ENCODE data around the gene DSTYK. TPM values are rescaled to one million over a fixed set of nuclear protein-coding genes. Genes with fewer than 3 reads are reported as not detected.

Gene DSTYK
- polyA plus RNA-seq, 1 donor from 2014 or later = 12.1 TPM

DNA sequence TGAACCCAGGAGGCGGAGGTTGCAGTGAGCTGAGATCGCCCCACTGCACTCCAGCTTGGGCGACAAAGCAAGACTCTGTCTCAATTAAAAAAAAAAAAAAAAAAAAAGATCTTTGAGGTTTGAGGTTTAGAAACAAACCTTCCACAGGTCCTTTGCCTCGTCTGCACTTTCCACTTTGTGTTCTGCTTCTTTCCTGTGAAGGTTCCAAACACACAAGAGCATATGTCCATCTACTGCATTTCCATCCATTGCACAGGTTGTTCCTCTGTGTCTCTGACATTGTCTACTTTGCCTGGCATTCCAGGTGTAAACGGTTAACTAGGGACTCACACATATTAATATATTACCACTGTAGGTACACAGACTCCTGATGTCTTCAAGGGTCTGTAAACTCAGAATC lies 40.1 kb downstream of the DSTYK start:
- Histone ChIP-seq H3K27ac (ENCODE audit: low read length) (no peak overlapping the region), H3K36me3 (ENCODE audit: insufficient read depth, low read length) (peaks cover 5% of the 10 kb centered on the region), H3K4me3 (ENCODE audit: low read length) (no peak overlapping the region), H4K20me1 (ENCODE audit: insufficient read depth) (no peaks in the 10 kb centered on the region), H3F3A (ENCODE audit: insufficient read depth, low read length, poor library complexity, severe bottlenecking) (no peaks in the 10 kb centered on the region), H3K9me2 (ENCODE audit: insufficient read depth, low read length) (no peaks in the 10 kb centered on the region), H3K79me2 (replicated peaks; ENCODE audit: insufficient read depth, low read length) (no peaks in the 10 kb centered on the region), H3K9me3 (ENCODE audit: low read length) (no peaks in the 10 kb centered on the region), H2AFZ (ENCODE audit: low read depth, low read length) (no peak overlapping the region), H3K9ac (ENCODE audit: low read length) (no peak overlapping the region), H3K4me2 (ENCODE audit: low read length) (no peak overlapping the region), H3K27me3 (ENCODE audit: insufficient read depth, low read depth, low read length) (no peaks in the 10 kb centered on the region)
- TF ChIP-seq SMC3 (conservative IDR thresholded peaks at IDR 0.05; ENCODE audit: poor library complexity) (no peak), RAD21 (conservative IDR thresholded peaks at IDR 0.05) (no peak), EZH2 (IDR thresholded peaks at IDR 0.05; ENCODE audit: borderline replicate concordance, insufficient read depth, low read length, poor library complexity, severe bottlenecking) (no peak), EP300 (conservative IDR thresholded peaks at IDR 0.05; ENCODE audit: poor library complexity, severe bottlenecking) (no peak)
- TF ChIP-seq, protein P1, sequence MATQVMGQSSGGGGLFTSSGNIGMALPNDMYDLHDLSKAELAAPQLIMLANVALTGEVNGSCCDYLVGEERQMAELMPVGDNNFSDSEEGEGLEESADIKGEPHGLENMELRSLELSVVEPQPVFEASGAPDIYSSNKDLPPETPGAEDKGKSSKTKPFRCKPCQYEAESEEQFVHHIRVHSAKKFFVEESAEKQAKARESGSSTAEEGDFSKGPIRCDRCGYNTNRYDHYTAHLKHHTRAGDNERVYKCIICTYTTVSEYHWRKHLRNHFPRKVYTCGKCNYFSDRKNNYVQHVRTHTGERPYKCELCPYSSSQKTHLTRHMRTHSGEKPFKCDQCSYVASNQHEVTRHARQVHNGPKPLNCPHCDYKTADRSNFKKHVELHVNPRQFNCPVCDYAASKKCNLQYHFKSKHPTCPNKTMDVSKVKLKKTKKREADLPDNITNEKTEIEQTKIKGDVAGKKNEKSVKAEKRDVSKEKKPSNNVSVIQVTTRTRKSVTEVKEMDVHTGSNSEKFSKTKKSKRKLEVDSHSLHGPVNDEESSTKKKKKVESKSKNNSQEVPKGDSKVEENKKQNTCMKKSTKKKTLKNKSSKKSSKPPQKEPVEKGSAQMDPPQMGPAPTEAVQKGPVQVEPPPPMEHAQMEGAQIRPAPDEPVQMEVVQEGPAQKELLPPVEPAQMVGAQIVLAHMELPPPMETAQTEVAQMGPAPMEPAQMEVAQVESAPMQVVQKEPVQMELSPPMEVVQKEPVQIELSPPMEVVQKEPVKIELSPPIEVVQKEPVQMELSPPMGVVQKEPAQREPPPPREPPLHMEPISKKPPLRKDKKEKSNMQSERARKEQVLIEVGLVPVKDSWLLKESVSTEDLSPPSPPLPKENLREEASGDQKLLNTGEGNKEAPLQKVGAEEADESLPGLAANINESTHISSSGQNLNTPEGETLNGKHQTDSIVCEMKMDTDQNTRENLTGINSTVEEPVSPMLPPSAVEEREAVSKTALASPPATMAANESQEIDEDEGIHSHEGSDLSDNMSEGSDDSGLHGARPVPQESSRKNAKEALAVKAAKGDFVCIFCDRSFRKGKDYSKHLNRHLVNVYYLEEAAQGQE (IDR thresholded peaks at IDR 0.05; ENCODE audit: borderline replicate concordance) = no peak

DNA sequence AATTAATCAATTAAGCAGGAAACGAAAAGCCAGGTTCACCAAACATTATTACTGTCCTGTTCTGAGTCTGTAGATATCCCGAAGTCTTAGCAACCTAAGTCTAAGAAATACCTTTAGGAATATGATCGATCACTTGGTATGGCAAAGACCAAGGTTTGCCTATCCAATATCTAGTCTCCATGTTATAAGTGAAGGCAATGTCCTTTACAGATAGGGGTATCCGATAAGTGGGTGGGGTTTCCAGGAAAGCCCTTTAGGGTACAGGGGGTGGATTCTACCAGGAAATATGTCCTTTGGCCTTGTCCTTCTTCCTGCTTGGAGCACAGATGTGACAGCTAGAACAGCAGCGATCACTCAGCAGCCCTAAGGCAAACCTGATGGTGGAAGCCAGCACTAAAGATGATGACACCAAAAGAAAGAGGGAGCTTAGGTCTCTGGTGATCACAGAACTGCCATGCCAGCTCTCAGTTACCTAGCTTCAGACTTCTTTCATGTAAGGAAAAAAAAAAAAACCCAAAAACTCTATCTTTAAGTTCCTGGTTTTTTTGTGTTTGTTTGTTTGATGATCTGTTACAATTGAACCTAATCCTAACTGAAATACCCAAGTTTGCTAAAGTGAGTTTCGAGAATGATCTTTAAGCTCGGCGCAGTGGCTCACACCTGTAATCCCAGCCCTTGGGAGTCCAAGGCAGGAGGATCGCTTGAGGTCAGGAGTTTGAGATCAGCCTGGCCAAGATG lies 40.8 kb downstream of the DSTYK start:
- H2AFZ ChIP-seq (ENCODE audit: low read depth, low read length) = no peak overlapping the region
- TF ChIP-seq TAF1 (IDR thresholded peaks at IDR 0.05; ENCODE audit: low read depth) = no peak
- no peaks in the 10 kb centered on the region for H3F3A ChIP-seq (ENCODE audit: insufficient read depth, low read length, poor library complexity, severe bottlenecking)
- H3K36me3 ChIP-seq (ENCODE audit: insufficient read depth, low read length) = peaks cover 5% of the 10 kb centered on the region
- no peak overlapping the region for H3K27ac ChIP-seq (ENCODE audit: low read length)
- no peaks in the 10 kb centered on the region for H3K79me2 ChIP-seq (replicated peaks; ENCODE audit: insufficient read depth, low read length)
- no peaks in the 10 kb centered on the region for H3K9me3 ChIP-seq (ENCODE audit: low read length)
- no peak overlapping the region for H3K9ac ChIP-seq (ENCODE audit: low read length)
- H3K4me2 ChIP-seq (ENCODE audit: low read length) = no peak overlapping the region
- H3K9me2 ChIP-seq (ENCODE audit: insufficient read depth, low read length) = no peaks in the 10 kb centered on the region
- H3K27me3 ChIP-seq (ENCODE audit: insufficient read depth, low read depth, low read length) = no peaks in the 10 kb centered on the region
- H3K4me3 ChIP-seq (ENCODE audit: low read length) = no peak overlapping the region
- no peaks in the 10 kb centered on the region for H4K20me1 ChIP-seq (ENCODE audit: insufficient read depth)

DNA sequence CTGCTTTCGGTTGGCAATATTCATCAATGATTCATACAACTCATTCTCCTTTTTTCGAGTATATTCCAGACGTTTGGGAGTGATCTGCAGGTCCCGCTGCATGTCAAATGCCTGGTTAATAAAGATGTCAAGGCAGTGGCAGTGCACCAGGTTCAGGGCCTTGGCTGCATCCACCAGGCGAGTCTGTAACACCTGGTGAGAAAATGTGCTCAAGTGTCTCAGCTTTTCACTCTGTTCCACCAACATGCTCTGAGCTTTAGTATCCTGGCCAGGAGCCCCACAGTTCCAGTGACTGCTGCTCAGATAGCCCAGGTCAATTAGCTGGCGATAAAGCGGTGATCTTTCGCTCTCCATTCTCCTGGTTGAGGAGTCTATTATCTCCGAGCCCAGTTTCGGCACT lies 42.3 kb downstream of the DSTYK start:
- no peak overlapping the region for H3K9ac ChIP-seq (ENCODE audit: low read length)
- no peak overlapping the region for H3K4me3 ChIP-seq (ENCODE audit: low read length)
- no peak for TF ChIP-seq TAF1 (IDR thresholded peaks at IDR 0.05; ENCODE audit: low read depth)
- TF ChIP-seq, protein P1 (IDR thresholded peaks at IDR 0.05; ENCODE audit: borderline replicate concordance) = no peak
- TF ChIP-seq CTCF (IDR thresholded peaks at IDR 0.05; ENCODE audit: poor library complexity, severe bottlenecking) = no peak
- TF ChIP-seq SMC3 (conservative IDR thresholded peaks at IDR 0.05; ENCODE audit: poor library complexity) = no peak
- TF ChIP-seq POLR2AphosphoS5 (IDR thresholded peaks at IDR 0.05) = no peak
- no peak for TF ChIP-seq RAD21 (conservative IDR thresholded peaks at IDR 0.05)
- TF ChIP-seq EZH2 (IDR thresholded peaks at IDR 0.05; ENCODE audit: borderline replicate concordance, insufficient read depth, low read length, poor library complexity, severe bottlenecking) = no peak
- TF ChIP-seq EP300 (conservative IDR thresholded peaks at IDR 0.05; ENCODE audit: poor library complexity, severe bottlenecking) = no peak
- no peak for TF ChIP-seq MXI1 (conservative IDR thresholded peaks at IDR 0.05; ENCODE audit: poor library complexity, severe bottlenecking)
- no peak overlapping the region for H3K27ac ChIP-seq (ENCODE audit: low read length)
- no peaks in the 10 kb centered on the region for H3K79me2 ChIP-seq (replicated peaks; ENCODE audit: insufficient read depth, low read length)
- peaks cover 5% of the 10 kb centered on the region for H3K36me3 ChIP-seq (ENCODE audit: insufficient read depth, low read length)
- no peaks in the 10 kb centered on the region for H3K9me2 ChIP-seq (ENCODE audit: insufficient read depth, low read length)
- no peak overlapping the region for H3K4me2 ChIP-seq (ENCODE audit: low read length)
- no peaks in the 10 kb centered on the region for H4K20me1 ChIP-seq (ENCODE audit: insufficient read depth)
- H2AFZ ChIP-seq (ENCODE audit: low read depth, low read length) = no peak overlapping the region
- no peaks in the 10 kb centered on the region for H3K9me3 ChIP-seq (ENCODE audit: low read length)
- no peaks in the 10 kb centered on the region for H3F3A ChIP-seq (ENCODE audit: insufficient read depth, low read length, poor library complexity, severe bottlenecking)
- no peaks in the 10 kb centered on the region for H3K27me3 ChIP-seq (ENCODE audit: insufficient read depth, low read depth, low read length)

All from neural cell (in vitro differentiated cells).